NCI-H524 treated with DMSO at 0.1 percent for 48 hours (cell line): ENCODE results near the gene C16orf95.

Experiments used
- DNase-seq: peaks from one replicate; lab custom pipeline; 2025; lab: John Stamatoyannopoulos, UW

C16orf95 gene

DNA sequence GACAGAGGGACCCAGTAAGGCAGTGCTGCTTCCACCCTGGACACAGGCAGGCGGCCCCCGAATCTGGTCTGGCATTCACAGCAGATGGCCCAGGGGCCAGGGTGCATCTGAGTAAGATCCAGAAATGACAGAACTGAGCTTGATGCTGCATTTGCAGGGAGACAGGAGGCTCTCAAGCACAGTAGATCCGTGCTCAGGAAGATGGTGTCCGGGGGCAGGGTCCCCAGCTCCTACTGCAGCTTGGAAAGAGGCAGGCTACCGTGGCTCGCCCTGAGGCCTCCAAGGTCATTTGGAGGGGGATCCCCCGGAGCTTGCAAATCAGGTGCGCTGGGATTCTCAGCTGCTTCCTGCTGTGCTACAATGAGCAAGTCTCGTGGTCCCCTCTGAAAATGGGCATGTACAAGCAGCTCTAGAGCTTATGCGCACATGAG is 2.2 kb downstream of the C16orf95 start:
- peak; percentile 41 for DNase-seq

DNA sequence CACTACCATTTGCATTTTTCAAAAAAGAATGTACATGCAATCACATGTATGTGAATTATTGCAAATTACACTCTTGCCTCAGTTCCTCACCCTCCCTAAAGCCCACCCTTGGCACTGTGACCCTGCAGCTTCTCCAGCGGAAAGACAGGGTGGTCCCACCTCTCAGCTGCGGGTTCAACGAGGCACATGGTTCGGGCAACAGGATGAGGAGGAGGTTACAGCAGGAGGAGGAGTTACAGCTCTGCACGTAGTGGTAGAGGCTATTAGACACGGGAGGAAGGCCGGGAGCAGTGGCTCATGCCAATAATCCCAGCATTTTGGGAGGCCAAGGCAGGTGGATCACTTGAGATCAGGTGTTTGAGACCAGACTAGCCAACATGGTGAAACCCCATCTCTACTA is 5.2 kb downstream of the C16orf95 start:
- no peak for DNase-seq

DNA sequence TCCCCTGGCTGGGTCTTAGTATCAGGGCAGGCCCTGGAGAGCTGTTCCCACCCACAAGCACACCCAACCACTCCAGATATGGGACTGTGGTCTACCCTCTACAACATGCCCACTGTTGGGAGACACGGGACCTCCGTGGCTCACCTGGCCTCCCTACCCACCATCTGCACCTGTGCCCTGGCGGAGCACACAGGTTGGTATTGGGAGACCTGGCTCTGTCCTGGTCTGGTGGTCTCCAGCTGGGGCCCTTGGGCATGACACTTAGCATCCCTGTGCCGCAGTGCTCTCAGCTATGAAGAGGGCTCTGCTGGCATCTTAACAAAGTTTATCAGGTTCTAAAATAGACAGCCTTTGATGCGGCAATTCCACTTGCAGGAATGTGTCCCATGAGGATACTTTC is 5.8 kb downstream of the C16orf95 start:
- no peak for DNase-seq

DNA sequence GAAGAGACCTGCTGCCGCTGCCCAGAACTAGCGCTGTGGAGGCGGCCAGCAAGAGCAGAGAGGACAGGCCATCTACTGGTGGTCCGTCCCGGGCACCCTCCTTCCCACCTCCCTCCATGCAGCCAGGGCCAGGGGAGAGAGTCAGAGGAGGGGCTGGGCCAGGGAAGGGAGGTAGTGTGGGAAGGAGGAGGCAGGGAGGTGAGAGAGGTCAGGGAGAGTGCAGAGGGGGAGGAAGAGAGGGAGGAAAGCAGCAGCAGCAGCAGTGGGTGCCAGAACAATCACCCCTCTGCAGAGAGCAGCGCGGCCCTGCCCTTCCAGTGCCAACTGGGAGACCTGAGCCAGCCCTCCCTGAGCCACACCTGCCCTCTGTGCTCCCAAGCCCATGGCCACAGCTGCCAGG is 6.6 kb downstream of the C16orf95 start:
- DNase-seq, result no peak

DNA sequence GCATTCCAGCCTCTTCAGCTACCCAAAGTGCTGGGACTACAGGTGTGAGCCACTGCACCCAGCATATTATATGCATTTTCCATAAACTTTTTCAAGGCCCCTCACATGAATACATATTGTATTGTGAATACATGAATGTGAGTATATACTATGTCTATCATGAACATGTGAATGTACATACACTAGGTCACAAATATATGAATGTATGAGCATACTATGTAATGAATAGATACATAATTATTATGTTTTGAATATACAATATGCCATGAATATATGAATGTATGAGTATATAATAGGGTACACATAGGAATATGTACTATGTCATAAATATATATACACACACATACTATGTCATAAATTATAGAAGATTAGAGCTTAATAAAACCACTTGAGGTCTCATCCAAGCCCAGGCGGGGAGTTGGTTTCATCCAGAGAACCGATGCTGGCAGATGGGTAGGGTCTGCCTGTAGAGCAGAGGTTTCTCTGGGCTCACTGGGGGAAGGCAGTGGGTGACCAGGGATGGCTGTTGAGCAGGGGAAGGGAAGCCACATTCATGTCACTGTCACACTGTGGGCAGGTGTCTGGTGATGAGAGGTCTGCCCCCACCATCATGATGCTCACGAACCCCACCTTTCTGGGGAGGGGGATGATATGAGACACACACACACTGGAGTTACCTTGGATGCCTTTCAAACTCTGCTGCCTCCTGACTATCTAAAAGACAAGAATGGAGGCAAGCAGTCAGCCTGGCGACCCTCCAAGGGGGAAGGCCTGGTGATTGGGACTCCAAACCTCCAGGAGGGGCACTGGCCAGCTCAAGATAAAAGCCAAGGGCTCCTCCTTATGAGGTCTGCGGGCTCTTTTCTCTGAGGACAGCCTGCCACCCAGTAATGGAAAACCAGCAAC is 7.3 kb downstream of the C16orf95 start:
- no peak for DNase-seq

GRCh38 chr16:87308826-87309225 is 8.4 kb downstream of the C16orf95 start:
- no peak for DNase-seq

DNA sequence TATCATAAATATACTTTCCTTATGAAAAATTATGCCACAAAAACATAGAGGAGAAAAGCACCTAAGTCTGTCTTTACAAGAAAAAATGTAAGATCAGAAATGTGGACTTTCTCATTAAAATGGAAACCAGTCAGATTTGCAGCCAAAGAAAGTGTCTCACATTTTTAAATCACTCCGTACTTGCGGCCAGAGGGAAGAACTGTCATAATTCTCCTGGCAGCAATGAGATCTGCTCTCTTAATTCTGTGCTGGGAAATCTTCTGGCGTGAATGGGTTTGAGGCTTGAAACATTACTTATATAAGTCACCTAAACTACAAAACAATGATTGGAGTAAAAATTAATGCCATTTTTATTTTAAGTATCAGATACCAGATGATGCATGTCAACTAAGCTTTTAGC is 10.7 kb downstream of the C16orf95 start:
- no peak for DNase-seq

DNA sequence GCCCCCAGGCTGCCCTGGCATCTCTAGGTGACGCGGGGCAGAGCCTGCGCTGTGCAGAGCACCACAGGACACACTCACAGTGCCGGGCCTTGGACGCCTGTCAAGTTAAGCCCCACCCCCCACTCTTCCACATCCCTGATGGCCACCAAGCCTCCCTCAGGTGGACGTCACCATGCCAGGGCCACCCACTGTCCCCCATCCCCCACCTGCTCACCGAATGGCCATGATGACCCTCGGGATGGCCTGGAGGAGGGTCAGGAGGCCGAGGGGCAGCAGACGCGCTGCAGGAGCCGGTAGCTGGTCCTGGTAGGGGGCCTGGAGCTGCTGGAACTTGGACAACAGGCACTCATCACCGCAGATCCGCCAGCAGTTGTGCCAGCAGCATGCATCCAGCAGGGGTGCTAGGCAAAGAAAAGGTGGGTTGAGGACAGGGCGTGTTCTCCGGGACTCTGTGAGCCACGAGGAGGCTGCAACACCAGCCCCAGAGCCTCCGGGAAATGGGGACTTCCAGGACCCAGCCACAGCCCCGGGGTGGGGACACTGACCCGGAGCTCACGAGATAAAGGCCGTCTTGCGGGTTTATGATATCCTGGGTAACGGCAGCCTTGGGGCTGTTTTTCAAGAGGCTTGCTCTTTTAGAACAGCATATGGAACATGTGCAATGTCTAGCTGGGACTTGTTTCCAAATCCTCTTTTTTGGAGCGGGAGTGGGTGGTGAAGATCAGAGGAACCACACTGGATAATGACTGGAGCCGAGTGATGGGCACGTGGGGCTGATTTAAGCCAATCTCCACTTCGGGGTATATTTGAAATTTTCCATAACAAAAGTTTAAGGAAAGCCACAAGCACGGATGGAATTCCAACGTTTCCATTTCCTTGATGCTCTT is 11.4 kb downstream of the C16orf95 start:
- DNase-seq, result no peak

GRCh38 chr16:87304951-87305350 is 12.2 kb downstream of the C16orf95 start:
- DNase-seq, result no peak

DNA sequence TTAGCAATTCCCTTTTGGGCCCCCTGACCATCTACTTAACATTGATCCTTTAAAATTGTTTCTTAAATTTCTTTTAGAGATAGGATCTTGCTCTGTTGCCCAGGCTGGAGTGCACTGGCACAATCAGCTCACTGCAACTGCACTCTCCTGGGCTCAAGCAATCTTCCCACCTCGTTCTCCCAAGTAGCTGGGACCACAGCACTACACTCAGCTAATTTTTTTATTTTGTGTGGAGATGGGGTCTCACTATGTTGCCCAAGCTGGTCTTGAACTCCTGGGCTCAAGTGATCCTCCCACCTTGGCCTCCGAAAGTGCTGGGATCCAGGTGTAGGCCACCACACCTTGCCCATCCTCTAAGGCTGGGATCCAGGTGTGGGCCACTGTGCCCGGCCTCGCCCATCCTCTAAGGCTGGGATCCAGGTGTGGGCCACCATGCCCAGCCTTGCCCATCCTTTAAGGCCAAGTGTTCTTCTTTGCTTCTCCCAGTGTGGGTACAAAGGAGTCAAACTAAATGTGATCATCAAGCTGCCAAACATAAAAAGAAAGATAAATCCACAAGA is 13.2 kb downstream of the C16orf95 start:
- no peak for DNase-seq

DNA sequence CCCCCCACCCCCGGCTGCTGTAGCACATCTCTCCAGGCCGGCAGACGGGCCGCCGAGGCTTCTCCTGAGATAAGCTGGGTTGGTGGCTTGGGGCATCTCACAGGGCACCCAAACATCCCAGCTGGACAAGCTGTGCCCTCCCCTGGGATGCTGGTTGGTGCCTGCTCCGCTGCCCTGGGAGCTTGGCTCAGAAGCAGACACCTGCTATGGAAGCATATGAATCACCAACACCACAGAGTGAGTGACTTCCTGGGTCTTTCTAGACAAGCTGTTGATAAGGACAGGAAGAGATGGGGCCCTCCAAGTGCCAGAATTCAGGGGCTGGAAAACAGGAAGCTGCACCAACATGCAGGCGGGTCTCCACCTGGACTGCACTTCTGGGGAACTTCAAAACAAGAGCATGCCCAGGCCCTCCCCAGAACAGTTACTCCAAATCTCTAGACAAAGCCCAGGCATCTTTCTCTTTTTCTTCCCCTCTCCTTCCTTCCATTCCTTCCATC is 13.7 kb downstream of the C16orf95 start:
- no peak for DNase-seq

GRCh38 chr16:87298857-87299465 is 18.2 kb downstream of the C16orf95 start:
- DNase-seq, result no peak

DNA sequence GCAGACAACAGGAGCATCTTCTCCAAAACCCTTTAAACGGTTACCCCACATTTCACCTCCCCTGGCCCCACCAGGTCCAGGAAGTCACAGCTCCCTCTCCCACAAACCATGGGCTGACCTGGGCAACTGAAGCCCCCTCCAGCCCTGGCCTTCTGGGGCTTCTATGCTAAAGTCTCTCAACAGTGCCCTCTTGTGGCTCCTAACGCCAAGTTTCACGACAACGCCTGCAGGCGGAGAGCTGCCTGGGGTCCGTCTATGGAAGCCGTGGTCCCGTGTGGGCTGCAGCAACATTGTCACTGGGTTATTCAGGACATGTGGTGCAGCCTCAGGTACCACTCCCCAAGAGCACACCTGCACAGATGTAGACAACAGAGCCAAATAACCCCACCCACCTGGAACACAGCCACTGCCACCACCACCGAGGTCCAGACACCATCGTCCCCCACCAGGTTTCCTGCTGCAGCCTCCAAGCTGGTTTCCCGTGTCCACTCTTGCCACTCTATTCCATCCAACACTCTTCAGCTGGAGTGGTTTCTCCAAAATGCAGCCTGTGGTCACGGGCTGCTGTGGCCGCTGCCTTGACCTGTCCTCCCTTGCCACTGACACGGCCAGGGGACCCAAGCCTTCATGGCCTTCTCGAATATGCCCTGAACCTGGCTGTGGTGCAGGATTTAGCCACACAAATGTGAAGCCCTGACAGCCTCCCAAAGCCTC is 19.1 kb downstream of the C16orf95 start:
- no peak for DNase-seq

DNA sequence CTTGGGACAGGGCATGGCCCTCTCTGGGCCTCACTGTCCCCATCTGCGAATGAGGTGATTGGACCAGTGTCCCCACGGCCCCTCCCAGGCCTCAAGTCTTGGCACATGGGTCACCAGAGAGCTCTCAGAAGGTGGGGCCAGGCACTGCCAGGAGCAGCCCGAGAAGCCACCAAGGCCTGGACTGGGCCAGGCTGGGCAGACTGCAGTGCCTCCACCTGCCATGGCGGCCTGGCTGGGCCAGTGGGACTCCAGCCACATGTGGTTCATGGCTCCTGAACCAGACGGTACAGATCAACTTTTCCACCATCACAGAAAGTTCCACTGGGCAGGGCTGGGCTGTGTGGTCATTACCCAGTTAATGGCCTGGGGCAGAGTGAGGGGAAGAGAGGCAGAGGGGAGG is 19.8 kb downstream of the C16orf95 start:
- no peak for DNase-seq

GRCh38 chr16:87295661-87296531 is 21.3 kb downstream of the C16orf95 start:
- no peak for DNase-seq

GRCh38 chr16:87295259-87295658 is 21.9 kb downstream of the C16orf95 start:
- DNase-seq, result no peak

- no peak for DNase-seq
Measured at GRCh38 chr16:87293990-87294389, 23.2 kb downstream of the C16orf95 start.

- no peak for DNase-seq
Measured at GRCh38 chr16:87291944-87292343, 25.2 kb downstream of the C16orf95 start.

DNA sequence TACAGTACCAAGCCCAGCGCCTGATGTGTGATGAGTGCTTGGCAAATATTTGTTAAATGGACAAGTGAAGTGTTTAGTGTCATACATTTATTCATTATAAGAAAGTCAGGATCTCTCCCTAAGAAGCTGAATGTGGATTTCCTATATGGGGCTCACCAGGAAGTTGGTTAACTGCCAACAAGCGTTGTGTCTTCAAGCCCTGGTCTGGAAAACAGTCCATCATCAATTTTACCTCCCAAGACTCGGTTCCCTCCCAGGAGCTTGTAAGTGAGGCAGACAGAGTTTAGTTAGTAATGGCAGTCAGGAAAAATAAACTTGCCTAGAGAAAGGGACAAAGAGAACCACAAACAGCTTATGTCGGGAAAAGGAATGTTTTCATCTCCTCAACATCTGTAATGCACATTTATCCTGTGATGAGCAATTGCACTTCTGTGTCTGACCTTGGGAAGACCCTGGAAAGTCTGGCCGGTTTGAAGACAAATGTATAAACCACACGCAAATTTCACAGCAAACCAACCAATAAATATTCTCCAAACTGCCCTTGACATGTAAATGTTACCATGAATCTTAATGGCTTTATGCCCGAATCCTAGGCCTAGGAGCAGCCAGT is 28.3 kb downstream of the C16orf95 start:
- DNase-seq, result no peak
